ENCODE data around the gene FOXI1.

The FOXI1 gene

GRCh38 chr5:170121321-170121720 is 15.6 kb downstream of the FOXI1 start:
- POLR2A ChIA-PET: no interaction called here
- Histone ChIP-seq H3K9me3 (ENCODE audit: control extremely low read depth in 1 of 5, control insufficient read depth in 4 of 5, insufficient read depth in 2 of 5, low read depth in 1 of 5, low read length in 4 of 5) (peaks cover 2 to 9% (median 3%) of the 10 kb centered on the region in 5 experiments), H3K27me3 (replicated peaks in 2 of 5; ENCODE audit: control insufficient read depth in 4 of 5, insufficient read depth in 5 of 5, low read length in 4 of 5) (no peaks in the 10 kb centered on the region), H3K4me1 (ENCODE audit: control extremely low read depth in 1 of 4, control insufficient read depth in 4 of 4, insufficient read depth in 4 of 4, low read length in 3 of 4) (no peaks in the 10 kb centered on the region), H3K36me3 (ENCODE audit: control insufficient read depth in 4 of 4, insufficient read depth in 4 of 4, low read length in 3 of 4) (no peaks in the 10 kb centered on the region), H3K27ac (ENCODE audit: insufficient read depth in 1 of 2, low read depth in 1 of 2, low read length in 2 of 2, poor library complexity in 1 of 2, severe bottlenecking in 2 of 2) (no peak overlapping the region), H3K4me3 (ENCODE audit: control insufficient read depth in 1 of 7, extremely low read depth in 1 of 7, insufficient read depth in 4 of 7, low read depth in 2 of 7, low read length in 6 of 7) (no peak overlapping the region)
- DNase-seq: no peak
- 96% methylated on average over 7 of the region's 7 CpGs for WGBS (ENCODE audit: insufficient coverage)
- CTCF ChIA-PET: interaction anchor here (1.0 kb wide), 1 partner anchor 14 kb away, joined by 3 read pairs; no protein-coding TSS in a partner anchor

- Histone ChIP-seq H3K36me3 (ENCODE audit: control insufficient read depth in 4 of 4, insufficient read depth in 4 of 4, low read length in 3 of 4) (no peaks in the 10 kb centered on the region), H3K9me3 (ENCODE audit: control extremely low read depth in 1 of 5, control insufficient read depth in 4 of 5, insufficient read depth in 2 of 5, low read depth in 1 of 5, low read length in 4 of 5) (peaks cover 3 to 20% (median 6%) of the 10 kb centered on the region in 5 experiments), H3K27ac (ENCODE audit: insufficient read depth in 1 of 2, low read depth in 1 of 2, low read length in 2 of 2, poor library complexity in 1 of 2, severe bottlenecking in 2 of 2) (no peak overlapping the region), H3K27me3 (replicated peaks in 2 of 5; ENCODE audit: control insufficient read depth in 4 of 5, insufficient read depth in 5 of 5, low read length in 4 of 5) (no peaks in the 10 kb centered on the region), H3K4me1 (ENCODE audit: control extremely low read depth in 1 of 4, control insufficient read depth in 4 of 4, insufficient read depth in 4 of 4, low read length in 3 of 4) (no peaks in the 10 kb centered on the region), H3K4me3 (ENCODE audit: control insufficient read depth in 1 of 7, extremely low read depth in 1 of 7, insufficient read depth in 4 of 7, low read depth in 2 of 7, low read length in 6 of 7) (no peak overlapping the region)
- ChIA-PET POLR2A (no interaction called here), CTCF (no interaction called here)
- no peak for DNase-seq
- WGBS (ENCODE audit: insufficient coverage): 100% methylated on average over 1 of the region's 1 CpG
Measured at GRCh38 chr5:170126061-170126460, 20.4 kb downstream of the FOXI1 start.

GRCh38 chr5:170126626-170127025 is 20.9 kb downstream of the FOXI1 start:
- WGBS (ENCODE audit: insufficient coverage): 100% methylated on average over 1 of the region's 1 CpG
- DNase-seq: no peak
- ChIA-PET CTCF (no interaction called here), POLR2A (no interaction called here)
- no peaks in the 10 kb centered on the region for H3K4me1 ChIP-seq (ENCODE audit: control extremely low read depth in 1 of 4, control insufficient read depth in 4 of 4, insufficient read depth in 4 of 4, low read length in 3 of 4)
- H3K9me3 ChIP-seq (ENCODE audit: control extremely low read depth in 1 of 5, control insufficient read depth in 4 of 5, insufficient read depth in 2 of 5, low read depth in 1 of 5, low read length in 4 of 5): peaks cover 3 to 20% (median 6%) of the 10 kb centered on the region in 5 experiments
- H3K4me3 ChIP-seq (ENCODE audit: control insufficient read depth in 1 of 7, extremely low read depth in 1 of 7, insufficient read depth in 4 of 7, low read depth in 2 of 7, low read length in 6 of 7): no peak overlapping the region
- H3K27ac ChIP-seq (ENCODE audit: insufficient read depth in 1 of 2, low read depth in 1 of 2, low read length in 2 of 2, poor library complexity in 1 of 2, severe bottlenecking in 2 of 2): no peak overlapping the region
- no peaks in the 10 kb centered on the region for H3K27me3 ChIP-seq (replicated peaks in 2 of 5; ENCODE audit: control insufficient read depth in 4 of 5, insufficient read depth in 5 of 5, low read length in 4 of 5)
- no peaks in the 10 kb centered on the region for H3K36me3 ChIP-seq (ENCODE audit: control insufficient read depth in 4 of 4, insufficient read depth in 4 of 4, low read length in 3 of 4)

- 100% methylated on average over 2 of the region's 3 CpGs for WGBS (ENCODE audit: insufficient coverage)
- Histone ChIP-seq H3K9me3 (ENCODE audit: control extremely low read depth in 1 of 5, control insufficient read depth in 4 of 5, insufficient read depth in 2 of 5, low read depth in 1 of 5, low read length in 4 of 5) (peaks cover 0 to 12% (median 4%) of the 10 kb centered on the region in 5 experiments), H3K36me3 (ENCODE audit: control insufficient read depth in 4 of 4, insufficient read depth in 4 of 4, low read length in 3 of 4) (no peaks in the 10 kb centered on the region), H3K27ac (ENCODE audit: insufficient read depth in 1 of 2, low read depth in 1 of 2, low read length in 2 of 2, poor library complexity in 1 of 2, severe bottlenecking in 2 of 2) (no peak overlapping the region), H3K27me3 (replicated peaks in 2 of 5; ENCODE audit: control insufficient read depth in 4 of 5, insufficient read depth in 5 of 5, low read length in 4 of 5) (no peaks in the 10 kb centered on the region), H3K4me1 (ENCODE audit: control extremely low read depth in 1 of 4, control insufficient read depth in 4 of 4, insufficient read depth in 4 of 4, low read length in 3 of 4) (no peaks in the 10 kb centered on the region), H3K4me3 (ENCODE audit: control insufficient read depth in 1 of 7, extremely low read depth in 1 of 7, insufficient read depth in 4 of 7, low read depth in 2 of 7, low read length in 6 of 7) (no peak overlapping the region)
- ChIA-PET CTCF (no interaction called here), POLR2A (no interaction called here)
- no peak for DNase-seq
Measured at GRCh38 chr5:170131235-170131634, 25.5 kb downstream of the FOXI1 start.

- WGBS (ENCODE audit: insufficient coverage): 67% methylated on average over 4 of the region's 4 CpGs
- Histone ChIP-seq H3K27ac (ENCODE audit: insufficient read depth in 1 of 2, low read depth in 1 of 2, low read length in 2 of 2, poor library complexity in 1 of 2, severe bottlenecking in 2 of 2) (no peak overlapping the region), H3K4me3 (ENCODE audit: control insufficient read depth in 1 of 7, extremely low read depth in 1 of 7, insufficient read depth in 4 of 7, low read depth in 2 of 7, low read length in 6 of 7) (no peak overlapping the region), H3K4me1 (ENCODE audit: control extremely low read depth in 1 of 4, control insufficient read depth in 4 of 4, insufficient read depth in 4 of 4, low read length in 3 of 4) (no peaks in the 10 kb centered on the region), H3K27me3 (replicated peaks in 2 of 5; ENCODE audit: control insufficient read depth in 4 of 5, insufficient read depth in 5 of 5, low read length in 4 of 5) (no peaks in the 10 kb centered on the region), H3K36me3 (ENCODE audit: control insufficient read depth in 4 of 4, insufficient read depth in 4 of 4, low read length in 3 of 4) (no peaks in the 10 kb centered on the region), H3K9me3 (ENCODE audit: control extremely low read depth in 1 of 5, control insufficient read depth in 4 of 5, insufficient read depth in 2 of 5, low read depth in 1 of 5, low read length in 4 of 5) (peaks cover 0 to 4% (median 0%) of the 10 kb centered on the region in 5 experiments)
- ChIA-PET POLR2A (no interaction called here), CTCF (interaction anchor here (0.9 kb wide), 1 partner anchor 52 kb away, joined by 3 read pairs; no protein-coding TSS in a partner anchor)
- no peak for DNase-seq
Measured at GRCh38 chr5:170132269-170132975, 26.7 kb downstream of the FOXI1 start.

- WGBS (ENCODE audit: insufficient coverage): 88% methylated on average over 1 of the region's 3 CpGs
- no peaks in the 10 kb centered on the region for H3K36me3 ChIP-seq (ENCODE audit: control insufficient read depth in 4 of 4, insufficient read depth in 4 of 4, low read length in 3 of 4)
- no peak for DNase-seq
- CTCF ChIA-PET: no interaction called here
- no peak overlapping the region for H3K27ac ChIP-seq (ENCODE audit: insufficient read depth in 1 of 2, low read depth in 1 of 2, low read length in 2 of 2, poor library complexity in 1 of 2, severe bottlenecking in 2 of 2)
- H3K9me3 ChIP-seq (ENCODE audit: control extremely low read depth in 1 of 5, control insufficient read depth in 4 of 5, insufficient read depth in 2 of 5, low read depth in 1 of 5, low read length in 4 of 5): peaks cover 0 to 3% (median 0%) of the 10 kb centered on the region in 5 experiments
- H3K27me3 ChIP-seq (replicated peaks in 2 of 5; ENCODE audit: control insufficient read depth in 4 of 5, insufficient read depth in 5 of 5, low read length in 4 of 5): no peaks in the 10 kb centered on the region
- H3K4me3 ChIP-seq (ENCODE audit: control insufficient read depth in 1 of 7, extremely low read depth in 1 of 7, insufficient read depth in 4 of 7, low read depth in 2 of 7, low read length in 6 of 7): no peak overlapping the region
- POLR2A ChIA-PET: no interaction called here
- no peaks in the 10 kb centered on the region for H3K4me1 ChIP-seq (ENCODE audit: control extremely low read depth in 1 of 4, control insufficient read depth in 4 of 4, insufficient read depth in 4 of 4, low read length in 3 of 4)
Measured at GRCh38 chr5:170132976-170133448, 27.3 kb downstream of the FOXI1 start.

- CTCF ChIA-PET: no interaction called here
Measured at GRCh38 chr5:170135796-170136490, 30.2 kb downstream of the FOXI1 start.

More at GRCh38 chr5:170135796-170136490, 30.2 kb downstream of the FOXI1 start:
- peak in 2 of 3 donors; percentile 6 to 11 for DNase-seq
- H3K27ac ChIP-seq (ENCODE audit: insufficient read depth in 1 of 2, low read depth in 1 of 2, low read length in 2 of 2, poor library complexity in 1 of 2, severe bottlenecking in 2 of 2): no peak overlapping the region
- POLR2A ChIA-PET: no interaction called here
- 22% methylated on average over 2 of the region's 4 CpGs for WGBS (ENCODE audit: insufficient coverage)
- H3K9me3 ChIP-seq (ENCODE audit: control extremely low read depth in 1 of 5, control insufficient read depth in 4 of 5, insufficient read depth in 2 of 5, low read depth in 1 of 5, low read length in 4 of 5): peaks cover 0 to 3% (median 0%) of the 10 kb centered on the region in 5 experiments
- no peaks in the 10 kb centered on the region for H3K4me1 ChIP-seq (ENCODE audit: control extremely low read depth in 1 of 4, control insufficient read depth in 4 of 4, insufficient read depth in 4 of 4, low read length in 3 of 4)
- H3K27me3 ChIP-seq (replicated peaks in 2 of 5; ENCODE audit: control insufficient read depth in 4 of 5, insufficient read depth in 5 of 5, low read length in 4 of 5): no peaks in the 10 kb centered on the region
- H3K36me3 ChIP-seq (ENCODE audit: control insufficient read depth in 4 of 4, insufficient read depth in 4 of 4, low read length in 3 of 4): no peaks in the 10 kb centered on the region
- no peak overlapping the region for H3K4me3 ChIP-seq (ENCODE audit: control insufficient read depth in 1 of 7, extremely low read depth in 1 of 7, insufficient read depth in 4 of 7, low read depth in 2 of 7, low read length in 6 of 7)

Data from common myeloid progenitor, CD34-positive (primary cell).